ENCODE measurements around the gene KPNB1.
A peak's percentile ranks its signal among the peaks of the same experiment; 100 is the strongest.

The KPNB1 gene

GRCh38 chr17:47649153-47649971 is at the start of gene KPNB1:
KPNB1 (plus strand) TSS chr17:47649919; CDS start chr17:47650245, 326 bp downstream.
- FAIRE-seq (peak; percentile 97), DNase-seq (ENCODE audit: insufficient read length, low spot score) (peak; percentile 68)

- DNase-seq (ENCODE audit: insufficient read length, low spot score): no peak
- no peak for FAIRE-seq
Measured at GRCh38 chr17:47603830-47604597, 45.7 kb upstream of the KPNB1 start.

GRCh38 chr17:47604598-47604927 is 45.2 kb upstream of the KPNB1 start:
- DNase-seq (ENCODE audit: insufficient read length, low spot score): no peak

GRCh38 chr17:47605011-47605410 is 44.7 kb upstream of the KPNB1 start:
- DNase-seq (ENCODE audit: insufficient read length, low spot score) (no peak), FAIRE-seq (no peak)

More at GRCh38 chr17:47604598-47604927, 45.2 kb upstream of the KPNB1 start:
- FAIRE-seq: no peak

GRCh38 chr17:47607481-47607880 is 42.2 kb upstream of the KPNB1 start:
- FAIRE-seq: peak; percentile 8
- DNase-seq (ENCODE audit: insufficient read length, low spot score): no peak

GRCh38 chr17:47611372-47612350 is 38.1 kb upstream of the KPNB1 start:
- FAIRE-seq: no peak
- no peak for DNase-seq (ENCODE audit: insufficient read length, low spot score)

GRCh38 chr17:47615766-47616424 is 33.8 kb upstream of the KPNB1 start:
- FAIRE-seq (peak; percentile 81), DNase-seq (ENCODE audit: insufficient read length, low spot score) (peak; percentile 21)

- no peak for DNase-seq (ENCODE audit: insufficient read length, low spot score)
Measured at GRCh38 chr17:47618410-47618809, 31.3 kb upstream of the KPNB1 start.

GRCh38 chr17:47620503-47621245 is 29.0 kb upstream of the KPNB1 start:
- FAIRE-seq (no peak), DNase-seq (ENCODE audit: insufficient read length, low spot score) (no peak)

More at GRCh38 chr17:47618410-47618809, 31.3 kb upstream of the KPNB1 start:
- no peak for FAIRE-seq

GRCh38 chr17:47621293-47622179 is 28.2 kb upstream of the KPNB1 start:
- FAIRE-seq (no peak), DNase-seq (ENCODE audit: insufficient read length, low spot score) (no peak)

GRCh38 chr17:47622180-47622549 is 27.6 kb upstream of the KPNB1 start:
- no peak for FAIRE-seq
- DNase-seq (ENCODE audit: insufficient read length, low spot score): no peak

- FAIRE-seq: no peak
- no peak for DNase-seq (ENCODE audit: insufficient read length, low spot score)
Measured at GRCh38 chr17:47624727-47625068, 25.0 kb upstream of the KPNB1 start.

GRCh38 chr17:47628014-47628566 is 21.6 kb upstream of the KPNB1 start:
- FAIRE-seq (no peak), DNase-seq (ENCODE audit: insufficient read length, low spot score) (no peak)

GRCh38 chr17:47629826-47630225 is 19.9 kb upstream of the KPNB1 start:
- FAIRE-seq (no peak), DNase-seq (ENCODE audit: insufficient read length, low spot score) (no peak)

GRCh38 chr17:47630614-47631013 is 19.1 kb upstream of the KPNB1 start:
- DNase-seq (ENCODE audit: insufficient read length, low spot score) (no peak), FAIRE-seq (no peak)

- FAIRE-seq (no peak), DNase-seq (ENCODE audit: insufficient read length, low spot score) (no peak)
Measured at GRCh38 chr17:47632991-47633390, 16.7 kb upstream of the KPNB1 start.

- FAIRE-seq (no peak), DNase-seq (ENCODE audit: insufficient read length, low spot score) (no peak)
Measured at GRCh38 chr17:47633996-47634395, 15.7 kb upstream of the KPNB1 start.

GRCh38 chr17:47634870-47635269 is 14.8 kb upstream of the KPNB1 start:
- FAIRE-seq: no peak
- DNase-seq (ENCODE audit: insufficient read length, low spot score): no peak
